Activated naive CD4-positive, alpha-beta T cell treated with Interleukin-2 at 50 U/mL for 16 hours (primary cell): ENCODE measurements around the gene SLC35E4.
"Not testable (repeated sequence)": the region's sequence is repeated elsewhere in the genome, so short reads cannot be mapped to it uniquely, and the experiment has no call there.

Source experiments
- DNase-seq: peaks from one replicate; pipeline ENCODE4 v3.0.0-alpha.2; 2020

SLC35E4 gene

DNA sequence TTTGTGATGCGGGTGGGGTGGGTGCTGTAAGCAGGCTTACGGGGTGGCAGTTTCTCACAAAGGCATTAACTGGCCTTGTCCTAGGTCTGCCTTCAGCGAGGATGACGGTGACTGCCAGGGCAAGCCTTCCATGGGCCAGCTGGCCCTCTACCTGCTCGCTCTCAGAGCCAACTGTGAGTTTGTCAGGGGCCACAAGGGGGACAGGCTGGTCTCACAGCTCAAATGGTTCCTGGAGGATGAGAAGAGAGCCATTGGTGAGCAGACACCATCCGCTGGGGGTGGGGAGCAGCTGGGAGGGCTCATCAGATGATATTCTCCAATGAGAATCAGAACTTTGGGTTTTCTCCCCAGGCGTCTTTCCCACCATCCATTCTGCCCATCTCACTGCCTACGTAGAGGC lies 22.8 kb upstream of the SLC35E4 start:
- DNase-seq = no peak

DNA sequence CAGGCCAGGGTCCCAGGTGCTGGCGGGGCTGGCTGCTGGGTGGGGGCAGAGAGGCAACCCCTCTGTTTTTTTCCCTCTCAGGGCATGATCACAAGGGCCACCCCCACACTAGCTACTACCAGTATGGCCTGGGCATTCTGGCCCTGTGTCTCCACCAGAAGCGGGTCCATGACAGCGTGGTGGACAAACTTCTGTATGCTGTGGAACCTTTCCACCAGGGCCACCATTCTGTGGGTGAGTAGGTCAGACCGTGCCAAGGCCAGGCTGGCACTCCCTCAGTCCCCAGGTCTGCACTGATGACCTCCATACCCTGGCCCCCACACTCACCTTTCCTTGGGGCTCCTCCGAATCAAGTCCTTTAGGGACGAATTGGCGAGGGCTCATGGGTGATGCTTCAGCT lies 21.3 kb upstream of the SLC35E4 start:
- no peak for DNase-seq

DNA sequence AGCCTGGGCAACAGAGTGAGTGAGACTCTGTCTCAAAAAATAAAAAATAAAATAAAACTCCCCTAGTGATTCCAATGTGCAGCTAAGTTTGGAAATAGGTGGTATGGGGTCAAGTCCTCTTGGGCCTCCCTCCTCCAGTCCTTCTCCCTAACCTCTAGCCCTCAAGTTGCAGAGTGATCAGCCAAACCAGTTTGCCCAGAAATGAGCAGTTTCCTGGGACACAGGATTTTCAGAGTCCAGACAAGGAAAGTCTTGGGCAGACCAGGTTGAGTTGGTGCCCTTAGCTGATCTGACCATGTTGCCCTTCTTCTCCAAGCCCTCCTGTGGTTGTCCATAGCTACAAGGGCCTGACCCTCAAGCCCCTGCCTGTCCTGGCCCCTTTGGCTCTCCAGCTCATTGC lies 20.7 kb upstream of the SLC35E4 start:
- no peak for DNase-seq

DNA sequence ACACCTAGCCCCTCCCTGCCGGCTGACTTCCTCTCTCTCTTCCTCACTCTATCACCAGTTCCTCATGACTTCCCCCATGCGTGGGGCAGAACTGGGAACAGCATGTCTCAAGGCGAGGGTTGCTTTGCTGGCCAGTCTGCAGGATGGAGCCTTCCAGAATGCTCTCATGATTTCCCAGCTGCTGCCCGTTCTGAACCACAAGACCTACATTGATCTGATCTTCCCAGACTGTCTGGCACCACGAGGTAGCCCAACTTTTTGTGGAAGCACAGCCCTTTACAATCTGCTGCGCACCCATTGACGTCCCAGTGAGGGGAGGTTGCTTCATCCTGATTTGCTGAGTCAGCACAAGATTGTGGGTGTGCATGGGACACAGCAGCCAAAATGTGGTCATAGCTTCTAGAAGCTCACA lies 20.0 kb upstream of the SLC35E4 start:
- DNase-seq = no peak

DNA sequence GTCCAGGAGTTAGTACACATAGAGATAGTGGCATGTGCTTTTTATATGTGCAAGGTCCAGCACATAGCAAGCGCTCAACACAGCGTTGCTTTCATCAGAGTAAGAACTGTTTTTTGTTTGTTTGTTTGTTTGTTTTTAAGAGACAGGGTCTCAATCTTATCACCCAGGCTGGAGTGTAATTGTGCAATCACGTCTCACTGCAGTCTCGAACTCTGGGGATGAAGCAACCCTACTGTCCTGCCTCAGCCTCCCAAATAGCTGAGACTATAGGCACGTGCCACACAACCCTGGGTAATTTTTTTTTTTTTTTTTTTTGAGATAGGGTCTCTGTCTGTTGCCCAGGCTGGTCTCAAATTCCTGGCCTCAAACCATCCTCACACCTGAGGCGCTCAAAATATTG lies 17.8 kb upstream of the SLC35E4 start:
- DNase-seq = no peak

DNA sequence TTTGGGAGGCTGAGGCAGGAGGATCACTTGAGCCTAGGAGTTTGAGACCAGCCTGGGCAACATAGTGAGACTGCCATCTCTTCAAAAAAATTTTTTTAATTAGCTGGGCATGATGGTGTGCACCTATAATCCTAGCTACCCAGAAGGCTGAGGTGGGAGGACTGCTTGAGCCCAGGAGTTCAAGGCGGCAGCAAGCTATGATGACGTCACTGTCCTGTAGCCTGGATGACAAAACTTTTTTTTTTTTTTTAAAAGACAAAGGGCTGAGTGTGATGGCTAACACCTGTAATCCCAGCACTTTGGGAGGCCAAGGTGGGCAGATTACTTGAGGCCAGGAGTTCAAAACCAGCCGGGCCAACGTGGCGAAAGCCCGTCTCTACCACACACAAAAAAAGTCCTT lies 15.7 kb upstream of the SLC35E4 start:
- DNase-seq = not testable (repeated sequence)

DNA sequence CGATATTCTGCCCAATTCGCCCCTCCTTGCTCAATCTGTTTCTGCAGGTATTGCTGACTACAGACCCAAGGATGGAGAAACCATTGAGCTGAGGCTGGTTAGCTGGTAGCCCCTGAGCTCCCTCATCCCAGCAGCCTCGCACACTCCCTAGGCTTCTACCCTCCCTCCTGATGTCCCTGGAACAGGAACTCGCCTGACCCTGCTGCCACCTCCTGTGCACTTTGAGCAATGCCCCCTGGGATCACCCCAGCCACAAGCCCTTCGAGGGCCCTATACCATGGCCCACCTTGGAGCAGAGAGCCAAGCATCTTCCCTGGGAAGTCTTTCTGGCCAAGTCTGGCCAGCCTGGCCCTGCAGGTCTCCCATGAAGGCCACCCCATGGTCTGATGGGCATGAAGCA lies 9.2 kb upstream of the SLC35E4 start:
- DNase-seq = no peak

DNA sequence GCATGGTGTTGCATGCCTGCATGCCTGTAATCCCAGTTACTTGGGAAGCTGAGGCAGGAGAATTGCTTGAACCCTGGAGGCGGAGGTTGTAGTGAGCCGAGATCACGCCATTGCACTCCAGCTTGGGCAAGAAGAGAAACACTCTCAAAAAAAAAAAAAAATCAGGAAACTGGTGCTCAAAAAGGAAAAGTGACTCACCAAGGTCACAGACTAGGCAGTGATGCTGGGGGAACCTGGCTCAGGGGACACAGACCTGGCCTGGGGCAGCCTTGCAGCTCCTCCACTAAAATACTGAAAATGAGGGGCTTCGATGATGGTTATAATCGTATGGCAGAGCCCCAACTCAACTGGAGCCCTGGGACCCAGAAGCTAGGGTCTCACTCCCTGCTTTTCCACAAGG lies 8.1 kb upstream of the SLC35E4 start:
- DNase-seq = no peak

DNA sequence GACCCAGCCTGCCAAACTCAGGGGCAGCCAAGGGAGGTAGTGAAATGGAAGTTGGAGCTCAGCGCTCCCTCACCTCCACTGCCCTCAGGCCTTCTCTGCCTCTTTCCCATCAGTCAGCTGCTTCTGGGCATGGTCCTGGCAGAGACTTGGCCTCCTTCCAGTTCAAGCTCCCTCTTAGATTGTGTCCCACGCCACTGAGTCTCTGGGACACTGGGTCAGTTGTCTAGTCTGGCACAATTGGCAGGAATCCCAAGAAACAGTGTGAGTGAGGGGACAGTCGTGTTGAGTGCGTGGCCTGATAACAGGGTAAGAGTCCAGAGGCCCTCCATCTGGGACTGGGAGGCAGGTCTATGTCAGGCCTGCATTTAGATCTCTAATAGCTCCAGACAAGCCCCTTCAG lies 7.1 kb upstream of the SLC35E4 start:
- DNase-seq = no peak

DNA sequence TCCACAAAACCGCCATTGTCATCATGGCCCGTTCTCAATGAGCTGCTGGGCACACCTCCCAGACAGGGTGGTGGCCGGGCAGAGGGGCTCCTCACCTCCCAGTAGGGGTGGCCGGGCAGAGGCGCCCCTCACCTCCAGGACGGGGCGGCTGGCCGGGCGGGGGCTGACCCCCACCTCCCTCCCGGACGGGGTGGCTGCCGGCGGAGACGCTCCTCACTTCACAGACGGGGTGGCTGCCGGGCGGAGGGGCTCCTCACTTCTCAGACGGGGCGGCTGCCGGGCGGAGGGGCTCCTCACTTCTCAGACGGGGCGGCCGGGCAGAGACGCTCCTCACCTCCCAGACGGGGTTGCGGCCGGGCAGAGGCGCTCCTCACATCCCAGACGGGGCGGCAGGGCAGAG lies 4.1 kb upstream of the SLC35E4 start:
- DNase-seq = not testable (repeated sequence)

DNA sequence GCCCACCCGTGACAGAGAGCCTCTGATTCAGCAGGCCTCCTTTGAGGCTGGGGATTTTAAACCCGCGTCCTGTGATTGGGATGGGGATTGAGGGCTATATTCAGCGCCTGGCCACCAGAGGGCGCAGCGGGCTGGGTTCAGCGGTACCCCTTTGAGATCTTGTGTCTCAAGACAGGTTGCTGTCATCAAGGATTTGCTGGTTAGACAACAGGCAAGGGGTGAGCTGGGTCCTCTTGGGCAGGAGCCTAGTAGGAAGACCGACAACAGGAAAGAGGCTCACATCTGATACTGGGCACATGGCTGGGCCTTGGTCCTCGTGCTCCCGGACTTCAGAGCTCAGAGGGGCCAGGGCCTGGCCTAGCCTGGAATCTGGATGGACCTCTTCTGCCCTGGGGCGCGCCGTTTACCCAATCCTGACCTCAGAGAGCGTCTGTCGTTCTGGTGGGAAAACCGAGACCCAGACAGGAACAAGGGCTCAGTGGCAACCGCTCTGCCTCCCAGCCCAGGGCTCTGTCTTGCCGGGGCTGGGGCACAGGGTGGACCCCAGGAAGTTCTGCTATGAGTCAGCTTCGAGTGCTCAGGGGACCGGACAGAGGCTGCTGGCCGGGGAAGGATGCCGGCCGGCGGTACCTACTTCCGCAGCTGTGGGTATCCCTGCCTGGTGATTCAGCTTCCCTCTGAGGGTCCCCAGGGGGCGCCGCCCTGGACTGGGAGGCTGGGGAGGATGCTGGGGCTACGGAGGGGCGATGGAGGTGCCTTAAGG lies 929 bp upstream of the SLC35E4 start:
- peak; percentile 91 for DNase-seq

DNA sequence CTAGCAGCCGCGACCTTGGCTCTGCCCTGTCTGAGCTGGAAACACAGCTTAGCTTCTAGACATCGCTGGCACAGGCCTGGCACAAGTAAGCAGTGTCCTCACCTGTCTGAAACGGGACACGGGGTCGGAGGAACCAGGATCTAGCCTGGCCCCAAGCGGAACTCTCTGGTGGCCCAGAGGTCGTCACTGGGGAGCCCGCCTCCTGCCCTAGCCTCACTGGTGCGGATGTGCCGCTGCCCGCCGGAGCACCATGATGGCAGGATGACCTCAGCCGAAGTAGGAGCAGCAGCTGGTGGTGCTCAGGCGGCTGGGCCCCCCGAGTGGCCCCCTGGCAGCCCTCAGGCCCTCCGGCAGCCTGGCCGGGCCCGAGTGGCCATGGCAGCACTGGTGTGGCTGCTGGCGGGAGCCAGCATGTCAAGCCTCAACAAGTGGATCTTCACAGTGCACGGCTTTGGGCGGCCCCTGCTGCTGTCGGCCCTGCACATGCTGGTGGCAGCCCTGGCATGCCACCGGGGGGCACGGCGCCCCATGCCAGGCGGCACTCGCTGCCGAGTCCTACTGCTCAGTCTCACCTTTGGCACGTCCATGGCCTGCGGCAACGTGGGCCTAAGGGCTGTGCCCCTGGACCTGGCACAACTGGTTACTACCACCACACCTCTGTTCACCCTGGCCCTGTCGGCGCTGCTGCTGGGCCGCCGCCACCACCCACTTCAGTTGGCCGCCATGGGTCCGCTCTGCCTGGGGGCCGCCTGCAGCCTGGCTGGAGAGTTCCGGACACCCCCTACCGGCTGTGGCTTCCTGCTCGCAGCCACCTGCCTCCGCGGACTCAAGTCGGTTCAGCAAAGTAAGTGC lies 871 bp downstream of the SLC35E4 start:
- DNase-seq = peak; percentile 12

DNA sequence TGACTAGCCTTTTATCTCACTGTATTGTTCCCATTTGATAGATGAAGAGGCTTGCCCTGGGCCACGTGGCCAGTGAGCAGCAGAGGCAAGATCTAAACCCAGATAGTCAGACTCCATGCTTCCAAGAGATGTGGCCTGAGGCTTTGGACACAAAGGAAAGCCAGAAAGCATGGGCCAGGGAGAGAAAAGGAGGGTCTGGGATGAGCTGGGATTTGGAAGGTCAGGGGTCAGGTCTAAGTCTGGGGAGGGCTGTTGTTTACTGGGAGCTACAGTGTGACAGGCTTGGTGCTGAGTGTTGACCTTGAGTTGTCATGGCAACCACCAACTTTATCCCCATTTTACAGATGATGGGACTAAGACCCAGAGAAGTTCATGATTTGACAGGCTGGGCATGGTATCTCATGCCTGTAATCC lies 2.1 kb downstream of the SLC35E4 start:
- DNase-seq = no peak

DNA sequence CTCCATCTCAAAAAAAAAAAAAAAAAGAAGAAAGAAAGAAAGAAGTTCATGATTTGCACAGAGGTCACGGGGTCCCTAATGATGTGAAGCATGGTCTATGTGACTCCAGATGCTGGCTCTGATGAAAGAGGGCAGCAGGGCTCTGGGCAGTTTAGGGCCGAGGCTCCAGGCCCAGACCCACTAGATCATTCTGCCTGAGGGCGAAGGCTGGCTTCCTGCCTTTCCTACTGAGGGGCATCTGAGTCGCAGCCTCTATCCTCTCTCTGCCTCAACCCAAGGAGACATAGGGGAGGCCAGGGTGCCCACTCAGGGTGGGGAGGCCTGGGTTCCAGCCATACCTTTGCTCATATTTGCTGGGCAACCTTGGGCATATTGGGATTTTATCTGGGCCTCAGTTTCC lies 4.8 kb downstream of the SLC35E4 start:
- DNase-seq = no peak

DNA sequence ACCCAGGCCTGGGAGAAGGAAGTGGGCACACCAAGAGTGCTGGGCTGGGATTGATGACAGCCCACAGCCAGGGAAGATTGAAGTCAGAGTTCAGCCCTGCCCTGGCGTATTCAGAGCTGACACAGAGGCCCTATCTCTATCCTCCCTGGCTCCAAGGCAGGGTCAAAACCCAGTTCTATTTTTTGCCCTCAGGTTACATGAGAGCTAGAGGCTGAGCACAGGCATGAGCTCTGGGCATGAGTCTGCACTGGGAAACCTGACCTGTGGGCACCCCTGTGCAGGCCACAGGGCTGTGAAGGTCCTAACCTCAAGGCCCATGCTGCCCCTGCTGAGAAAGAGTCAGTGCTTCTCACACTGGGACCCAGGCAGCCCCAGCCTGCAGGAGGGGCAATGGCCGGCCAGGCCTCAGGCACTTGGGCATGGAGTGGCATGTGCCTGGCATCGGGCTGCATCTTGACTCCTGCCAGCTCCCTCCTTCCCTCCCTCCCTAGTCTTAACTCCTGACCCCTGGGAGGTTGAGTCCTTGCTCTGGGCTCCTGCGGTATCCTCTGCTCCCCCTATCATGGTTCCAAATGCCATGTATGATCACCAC lies 5.4 kb downstream of the SLC35E4 start:
- no peak for DNase-seq

DNA sequence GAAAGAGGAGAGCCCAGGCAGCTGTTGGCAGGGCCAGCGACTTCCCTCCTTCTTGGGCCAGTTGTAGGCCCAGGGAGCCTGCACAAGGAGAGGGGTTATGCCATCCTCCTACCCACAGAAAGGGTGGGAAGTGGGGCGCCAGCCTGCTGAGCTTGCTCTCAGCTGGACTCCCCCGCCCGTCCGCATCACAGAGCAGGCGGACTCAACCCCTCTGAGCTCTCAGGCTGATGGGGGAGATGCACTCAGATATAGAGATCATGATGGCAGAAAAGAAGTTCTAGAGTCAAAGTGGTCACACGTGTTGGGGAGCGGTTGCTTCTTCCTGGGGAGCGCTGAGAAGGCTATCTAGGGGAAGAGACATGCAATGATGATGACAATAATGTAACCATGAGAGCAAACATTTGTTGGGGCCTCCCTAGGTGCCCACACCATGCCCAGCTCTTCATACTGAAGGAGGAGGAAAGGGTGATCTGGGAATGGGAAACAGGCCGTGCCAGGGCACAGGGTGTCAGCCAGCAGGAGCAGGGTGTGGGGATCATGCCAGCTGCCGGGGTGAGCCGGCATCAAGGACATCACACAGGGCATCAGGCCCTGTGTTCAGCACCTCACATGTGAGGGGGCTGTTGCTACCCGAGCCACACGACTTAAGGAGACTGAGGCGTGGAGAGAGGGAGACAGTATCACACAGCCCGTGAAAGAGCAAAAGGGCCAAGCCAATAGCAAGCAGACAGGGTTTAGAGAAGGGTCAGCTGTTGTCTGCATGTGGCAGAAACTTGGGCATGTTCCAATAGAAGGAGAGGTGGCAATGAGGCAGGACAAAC lies 7.7 kb downstream of the SLC35E4 start:
- DNase-seq = no peak

DNA sequence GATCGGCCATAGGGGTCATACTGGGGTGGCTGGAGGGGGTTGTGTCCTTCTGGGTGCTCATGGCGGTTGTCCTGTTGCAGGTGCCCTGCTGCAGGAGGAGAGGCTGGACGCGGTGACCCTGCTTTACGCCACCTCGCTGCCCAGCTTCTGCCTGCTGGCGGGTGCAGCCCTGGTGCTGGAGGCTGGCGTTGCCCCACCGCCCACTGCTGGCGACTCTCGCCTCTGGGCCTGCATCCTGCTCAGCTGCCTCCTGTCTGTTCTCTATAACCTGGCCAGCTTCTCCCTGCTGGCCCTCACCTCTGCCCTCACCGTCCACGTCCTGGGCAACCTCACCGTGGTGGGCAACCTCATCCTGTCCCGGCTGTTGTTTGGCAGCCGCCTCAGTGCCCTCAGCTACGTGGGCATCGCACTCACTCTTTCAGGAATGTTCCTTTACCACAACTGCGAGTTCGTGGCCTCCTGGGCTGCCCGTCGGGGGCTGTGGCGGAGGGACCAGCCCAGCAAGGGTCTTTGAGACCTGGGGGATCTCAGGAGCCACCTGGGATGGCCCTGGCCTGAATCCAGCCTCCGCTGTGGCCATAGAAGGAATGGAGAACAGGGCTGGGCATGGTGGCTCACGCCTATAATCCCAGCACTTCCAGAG lies 11.1 kb downstream of the SLC35E4 start:
- DNase-seq = no peak

DNA sequence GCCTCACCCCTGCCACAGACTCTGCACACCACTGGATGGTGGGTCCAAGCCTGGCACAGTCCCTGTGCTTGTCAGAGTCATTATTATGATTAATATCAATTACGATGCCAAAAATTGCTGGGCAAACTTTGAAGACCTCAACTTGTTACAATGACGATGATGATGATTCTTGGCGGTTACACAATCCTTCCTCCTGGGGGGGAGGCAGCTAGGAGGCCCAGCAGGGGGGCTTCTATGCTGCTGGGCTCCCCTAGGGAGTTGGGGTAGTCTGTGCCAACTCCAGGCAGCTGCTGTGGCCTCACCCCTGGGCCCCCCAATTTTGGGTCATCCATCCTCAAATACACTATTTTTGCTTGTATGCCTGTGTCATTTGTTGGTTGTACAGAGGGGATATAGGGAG lies 12.0 kb downstream of the SLC35E4 start:
- DNase-seq = no peak

DNA sequence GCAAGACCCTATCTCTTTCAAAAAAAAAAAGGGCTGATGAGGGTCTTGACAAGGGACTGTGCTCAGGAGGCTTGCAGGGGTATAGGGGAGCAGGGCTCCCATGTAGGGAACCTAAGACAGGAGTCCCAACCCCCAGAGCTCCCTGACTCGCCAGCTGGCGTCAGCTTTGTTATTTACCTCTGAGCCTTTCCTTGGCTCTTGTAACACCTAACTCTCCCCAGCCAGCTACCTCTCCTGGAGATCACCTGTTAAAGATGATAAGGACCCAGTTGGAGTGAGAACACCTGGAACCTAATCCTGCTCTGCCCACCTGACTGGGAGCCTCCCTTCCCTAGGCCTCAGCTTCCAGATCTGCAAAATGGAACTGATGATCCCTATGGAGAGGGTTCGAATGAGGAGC lies 13.2 kb downstream of the SLC35E4 start:
- DNase-seq = no peak

DNA sequence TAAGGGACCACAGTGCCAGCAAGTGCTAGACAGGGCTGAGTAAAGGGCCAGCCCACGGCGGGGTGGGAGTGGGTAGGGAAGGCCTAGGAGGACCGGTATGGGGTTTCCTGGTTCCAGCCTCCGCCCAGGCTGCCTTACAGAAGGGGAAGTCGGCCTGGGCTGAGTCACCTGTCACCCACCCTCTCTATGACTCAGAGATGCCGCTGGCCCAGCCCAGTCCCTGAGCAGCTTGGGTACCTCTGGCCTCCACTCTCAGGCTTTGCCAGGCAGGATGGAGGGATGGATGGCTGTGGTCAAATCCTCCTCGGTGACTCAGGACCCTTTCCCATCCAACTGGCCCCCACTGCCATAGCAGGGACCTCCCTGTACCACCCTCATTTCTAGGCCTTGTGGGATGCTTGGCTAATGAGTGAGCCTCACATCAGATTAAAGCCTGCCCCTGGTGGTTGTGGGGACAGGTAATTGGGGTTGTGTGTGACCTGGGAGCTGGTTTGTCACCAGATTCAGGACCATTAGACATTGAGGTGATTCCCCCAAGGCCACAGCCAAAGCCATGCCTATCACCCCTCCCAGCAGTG lies 13.9 kb downstream of the SLC35E4 start:
- DNase-seq = peak; percentile 90

DNA sequence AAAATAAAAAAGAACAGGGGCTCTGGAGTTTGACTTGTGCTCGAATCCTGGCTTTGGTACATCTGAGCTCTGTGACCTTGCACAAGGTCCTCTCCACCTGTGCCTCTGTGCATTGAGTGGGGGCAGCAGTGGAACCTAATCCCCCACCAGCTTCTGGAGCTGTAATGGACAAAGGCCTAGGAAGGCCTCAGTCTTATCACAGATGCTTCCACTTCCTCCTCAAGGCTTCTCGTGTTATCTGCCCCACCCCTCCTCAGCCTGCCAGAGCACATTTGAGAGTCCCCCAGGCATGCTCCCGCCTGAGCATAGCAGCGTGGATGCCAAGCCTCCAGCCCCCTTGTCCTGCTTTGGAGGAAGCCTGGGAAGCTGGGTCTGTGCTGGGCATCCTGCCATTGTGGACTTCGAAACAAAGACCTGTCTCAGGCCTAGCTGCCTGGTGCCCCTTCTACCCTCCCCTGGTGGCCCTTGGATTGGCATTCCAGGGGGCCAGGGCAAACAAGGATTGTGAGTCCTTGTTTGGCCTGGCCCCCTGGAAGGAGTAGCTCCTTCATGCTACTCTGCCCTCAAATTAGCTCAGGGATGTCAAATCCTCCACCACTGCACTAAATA lies 15.0 kb downstream of the SLC35E4 start:
- no peak for DNase-seq

DNA sequence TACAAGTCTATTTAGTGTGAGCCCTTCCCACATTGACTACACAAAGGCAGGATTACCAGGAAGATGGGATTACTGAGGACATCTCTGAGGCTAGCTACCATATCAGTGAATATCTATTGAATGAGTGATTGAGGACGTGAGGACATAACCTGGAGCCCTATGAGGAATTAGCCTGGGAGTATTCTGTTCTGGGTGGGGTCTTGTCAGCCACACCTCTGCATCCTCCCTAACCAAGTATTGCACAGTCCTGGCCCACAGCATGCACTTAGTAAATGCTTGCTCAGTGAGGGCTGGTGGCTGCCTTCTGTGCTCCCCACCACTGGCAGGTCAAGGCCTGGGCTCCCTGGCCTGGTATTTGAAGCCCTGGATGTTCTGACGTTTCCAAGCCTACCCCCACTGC lies 17.3 kb downstream of the SLC35E4 start:
- no peak for DNase-seq
